Neural progenitor cell (in vitro differentiated cells): ENCODE measurements around the gene EIF4E. TPM values are rescaled to one million over a fixed set of nuclear protein-coding genes. Genes with fewer than 3 reads are reported as not detected.
"Not testable (repeated sequence)": the region's sequence is repeated elsewhere in the genome, so short reads cannot be mapped to it uniquely, and the experiment has no call there.

Experiments
- DNase-seq: peaks from one replicate; pipeline ENCODE4 v3.0.0-alpha.2; 2016; ENCODE audit warnings: low spot score
- H2AFZ ChIP-seq: fragments of 200-600 bp; sonication (generic); replicated peaks from 2 replicates; pipeline ENCODE4 v1.6.1; 2016; ENCODE audit warnings: antibody characterized with exemption
- H3F3A ChIP-seq: fragments of 200-600 bp; sonication (generic); 2 replicates; pipeline ENCODE4 v1.6.1; 2016; ENCODE audit warnings: antibody characterized with exemption, low read depth
- H3K27ac ChIP-seq: fragments of 200-600 bp; sonication (generic); 2 replicates; pipeline ENCODE4 v1.5.1; 2016; ENCODE audit warnings: mild to moderate bottlenecking
- H3K27me3 ChIP-seq: fragments of 200-600 bp; sonication (generic); 2 replicates; pipeline ENCODE4 v1.6.1; 2016; ENCODE audit warnings: mild to moderate bottlenecking, moderate library complexity
- H3K36me3 ChIP-seq: fragments of 200-600 bp; sonication (generic); 2 replicates; pipeline ENCODE4 v1.5.1; 2016
- H3K4me1 ChIP-seq: fragments of 200-600 bp; sonication (generic); 2 replicates; pipeline ENCODE4 v1.6.1; 2016; ENCODE audit warnings: mixed run types
- H3K4me2 ChIP-seq: fragments of 200-600 bp; sonication (generic); 2 replicates; pipeline ENCODE4 v1.6.1; 2016
- H3K4me3 ChIP-seq: fragments of 200-600 bp; sonication (generic); 2 replicates; pipeline ENCODE4 v1.5.1; 2016
- H3K79me2 ChIP-seq: fragments of 200-600 bp; sonication (generic); 2 replicates; pipeline ENCODE4 v1.6.1; 2016; ENCODE audit warnings: low read depth
- H3K9ac ChIP-seq: fragments of 200-600 bp; sonication (generic); 2 replicates; pipeline ENCODE4 v1.6.1; 2016
- H3K9me3 ChIP-seq: fragments of 200-600 bp; sonication (generic); 2 replicates; pipeline ENCODE4 v1.5.1; 2016; ENCODE audit warnings: low read depth
- H4K20me1 ChIP-seq: fragments of 200-600 bp; sonication (generic); 2 replicates; pipeline ENCODE4 v1.6.1; 2016; ENCODE audit warnings: low read depth
- H3K27ac Mint-ChIP-seq: 3 replicates; pipeline ENCODE4 v1.8.0; 2021; ENCODE audit warnings: mixed read lengths
- H3K27me3 Mint-ChIP-seq: 2 replicates; pipeline ENCODE4 v1.8.0; 2022; ENCODE audit warnings: low read depth, mild to moderate bottlenecking, inconsistent platforms, moderate library complexity, mixed read lengths; ENCODE audit not compliant: insufficient read depth
- H3K36me3 Mint-ChIP-seq: 3 replicates; pipeline ENCODE4 v1.8.0; 2021; ENCODE audit warnings: mixed read lengths
- H3K4me1 Mint-ChIP-seq: 3 replicates; pipeline ENCODE4 v1.8.0; 2021; ENCODE audit warnings: mixed read lengths
- H3K4me3 Mint-ChIP-seq: 3 replicates; pipeline ENCODE4 v1.8.0; 2021; ENCODE audit warnings: mild to moderate bottlenecking, moderate library complexity, mixed read lengths
- H3K9me3 Mint-ChIP-seq: 3 replicates; pipeline ENCODE4 v1.8.0; 2020; ENCODE audit warnings: mixed read lengths
- CTCF ChIP-seq: fragments of 200-600 bp; sonication (generic); IDR thresholded peaks from 2 replicates; pipeline ENCODE4 v1.5.1; 2017; ENCODE audit warnings: antibody characterized with exemption, mild to moderate bottlenecking
- small RNA-seq: library from RNA; depleted of rRNA; stranded (forward); fragments of <200 nt; gene quantifications from one replicate; pipeline ENCODE3, GENCODE V24; 2015
- total RNA-seq: library from RNA; depleted of rRNA; stranded (reverse); fragments of >200 nt; gene quantifications from 2 replicates; pipeline ENCODE4 v1.2.3, GENCODE V29; 2015; ENCODE audit warnings: low replicate concordance

EIF4E gene
- total RNA-seq, 1 donor from 2014 or later = 340 TPM

DNA sequence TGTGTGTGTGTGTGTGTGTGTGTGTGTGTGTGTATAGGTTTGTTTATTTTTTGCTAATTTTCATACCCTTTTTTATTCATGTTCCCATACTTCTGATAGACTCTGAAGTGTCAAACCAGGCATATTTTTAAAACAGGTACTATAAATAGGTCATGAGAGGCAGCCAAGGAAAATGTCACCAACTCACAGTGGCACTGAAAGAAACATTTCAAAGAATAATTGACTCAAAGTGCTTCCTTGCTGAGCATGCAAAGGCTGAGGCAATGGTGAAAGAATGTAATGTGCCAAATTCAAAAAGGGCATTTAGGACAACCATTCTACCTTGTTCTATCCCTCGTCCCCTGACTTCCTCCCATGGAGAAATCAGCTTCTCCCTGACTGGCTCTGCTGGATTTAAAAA, 95.5 kb downstream of the EIF4E start:
- no peak overlapping the region for H3K4me3 ChIP-seq
- H2AFZ ChIP-seq = no peak overlapping the region
- H3K27me3 ChIP-seq = no peaks in the 10 kb centered on the region
- H3K4me2 ChIP-seq = no peak overlapping the region
- H3F3A ChIP-seq = no peaks in the 10 kb centered on the region
- no peaks in the 10 kb centered on the region for H3K27me3 Mint-ChIP-seq
- H3K36me3 ChIP-seq = no peaks in the 10 kb centered on the region
- H3K27ac Mint-ChIP-seq = no peak overlapping the region
- H3K36me3 Mint-ChIP-seq = no peaks in the 10 kb centered on the region
- H3K27ac ChIP-seq = no peak overlapping the region
- DNase-seq = no peak
- H3K9ac ChIP-seq = no peak overlapping the region
- H4K20me1 ChIP-seq = no peaks in the 10 kb centered on the region
- H3K4me1 ChIP-seq = no peaks in the 10 kb centered on the region
- TF ChIP-seq CTCF = no peak
- no peak overlapping the region for H3K4me3 Mint-ChIP-seq
- H3K9me3 ChIP-seq = no peaks in the 10 kb centered on the region
- H3K4me1 Mint-ChIP-seq = no peaks in the 10 kb centered on the region
- no peaks in the 10 kb centered on the region for H3K79me2 ChIP-seq
- H3K9me3 Mint-ChIP-seq = no peaks in the 10 kb centered on the region

GRCh38 chr4:98831036-98831435, 97.9 kb downstream of the EIF4E start:
- H3K79me2 ChIP-seq, H3K36me3 ChIP-seq, H3K9ac ChIP-seq, H3F3A ChIP-seq, H3K4me1 ChIP-seq, H3K27me3 Mint-ChIP-seq, H3K9me3 ChIP-seq, H4K20me1 ChIP-seq, H3K27ac Mint-ChIP-seq, H3K36me3 Mint-ChIP-seq, H3K4me2 ChIP-seq, H3K27me3 ChIP-seq, H3K4me1 Mint-ChIP-seq, H3K9me3 Mint-ChIP-seq, H2AFZ ChIP-seq, H3K27ac ChIP-seq, H3K4me3 ChIP-seq, DNase-seq, H3K4me3 Mint-ChIP-seq: not testable (repeated sequence)

Small RNA genes within 50 kb of the gene (small RNA-seq; reads per million reads assigned to genes)
- gene RNU7-149P (not detected), gene TBCAP3 (not detected)

Other genes starting within 250 kb of the EIF4E start
- gene METAP1, start 66.6 kb upstream of the EIF4E start, total RNA-seq = 92.4 and 155 TPM in 2 replicates
- 287 and 473 TPM in 2 replicates for gene ADH5, start 159.7 kb upstream of the EIF4E start, total RNA-seq
- not detected in 2 replicates for gene ADH4, start 215.2 kb upstream of the EIF4E start, total RNA-seq